GM19372 (cell line): ENCODE data around the gene TMEM62.

Experiments
- ATAC-seq: cut with Tn5 transposase; IDR thresholded peaks from one replicate; pipeline ENCODE4 v1.9.1; 2021; ENCODE audit warnings: mild to moderate bottlenecking, low read depth, moderate library complexity; ENCODE audit not compliant: unreplicated experiment

Gene TMEM62

GRCh38 chr15:43226436-43227305 is 93.3 kb downstream of the TMEM62 start:
- ATAC-seq = no peak

- no peak for ATAC-seq
Observed at GRCh38 chr15:43229977-43230376, 96.6 kb downstream of the TMEM62 start.

- no peak for ATAC-seq
Observed at GRCh38 chr15:43230640-43231115, 97.3 kb downstream of the TMEM62 start.

GRCh38 chr15:43232289-43232874 is 99.0 kb downstream of the TMEM62 start:
- no peak for ATAC-seq
